ENCODE results near the gene ATP1A3.
A peak's percentile ranks its signal among the peaks of the same experiment; 100 is the strongest.

ATP1A3 gene

GRCh38 chr19:41935760-41936415 is 58.1 kb downstream of the ATP1A3 start:
- Mint-ChIP-seq H3K4me1 (peaks cover 42% of the 10 kb centered on the region), H3K27ac (peak overlapping the region; percentile 47), H3K9me3 (no peaks in the 10 kb centered on the region), H3K36me3 (ENCODE audit: low read depth) (no peaks in the 10 kb centered on the region), H3K4me3 (no peak overlapping the region), H3K27me3 (peaks cover 13% of the 10 kb centered on the region)
- no peak for DNase-seq
- ATAC-seq, result peak; percentile 0

GRCh38 chr19:41934849-41935374 is 59.1 kb downstream of the ATP1A3 start:
- ATAC-seq (peak; percentile 69), DNase-seq (peak; percentile 87)
- Mint-ChIP-seq H3K27me3 (peaks cover 19% of the 10 kb centered on the region), H3K4me1 (peaks cover 48% of the 10 kb centered on the region), H3K4me3 (peak overlapping the region; percentile 27), H3K9me3 (no peaks in the 10 kb centered on the region), H3K36me3 (ENCODE audit: low read depth) (no peaks in the 10 kb centered on the region), H3K27ac (peak overlapping the region; percentile 47)

GRCh38 chr19:41933693-41934426 is 60.2 kb downstream of the ATP1A3 start:
- Mint-ChIP-seq H3K36me3 (ENCODE audit: low read depth) (no peaks in the 10 kb centered on the region), H3K27me3 (peaks cover 20% of the 10 kb centered on the region), H3K4me1 (peaks cover 56% of the 10 kb centered on the region), H3K4me3 (no peak overlapping the region), H3K9me3 (no peaks in the 10 kb centered on the region), H3K27ac (no peak overlapping the region)
- no peak for DNase-seq
- ATAC-seq, result no peak

- Mint-ChIP-seq H3K36me3 (ENCODE audit: low read depth) (no peaks in the 10 kb centered on the region), H3K9me3 (no peaks in the 10 kb centered on the region), H3K27ac (peak overlapping the region; percentile 11), H3K4me1 (peaks cover 58% of the 10 kb centered on the region), H3K4me3 (no peak overlapping the region), H3K27me3 (peaks cover 20% of the 10 kb centered on the region)
- DNase-seq (no peak), ATAC-seq (no peak)
Measured at GRCh38 chr19:41932720-41933332, 61.2 kb downstream of the ATP1A3 start.

GRCh38 chr19:41932259-41932719 is 61.7 kb downstream of the ATP1A3 start:
- Mint-ChIP-seq H3K4me3 (no peak overlapping the region), H3K27me3 (peaks cover 20% of the 10 kb centered on the region), H3K36me3 (ENCODE audit: low read depth) (no peaks in the 10 kb centered on the region), H3K4me1 (peaks cover 54% of the 10 kb centered on the region), H3K9me3 (no peaks in the 10 kb centered on the region), H3K27ac (peak overlapping the region; percentile 11)
- ATAC-seq (no peak), DNase-seq (no peak)

GRCh38 chr19:41930926-41931592 is 63.0 kb downstream of the ATP1A3 start:
- Mint-ChIP-seq H3K27me3 (peaks cover 16% of the 10 kb centered on the region), H3K36me3 (ENCODE audit: low read depth) (no peaks in the 10 kb centered on the region), H3K4me3 (no peak overlapping the region), H3K27ac (no peak overlapping the region), H3K4me1 (peaks cover 45% of the 10 kb centered on the region), H3K9me3 (no peaks in the 10 kb centered on the region)
- no peak for DNase-seq
- no peak for ATAC-seq

GRCh38 chr19:41930322-41930722 is 63.7 kb downstream of the ATP1A3 start:
- ATAC-seq, result no peak
- peak overlapping the region; percentile 24 for H3K4me3 Mint-ChIP-seq
- no peak overlapping the region for H3K27ac Mint-ChIP-seq

GRCh38 chr19:41929536-41930071 is 64.4 kb downstream of the ATP1A3 start:
- H3K27ac Mint-ChIP-seq, result no peak overlapping the region
- peak overlapping the region; percentile 80 for H3K4me3 Mint-ChIP-seq
- no peak for ATAC-seq
- peaks cover 9% of the 10 kb centered on the region for H3K27me3 Mint-ChIP-seq
- H3K4me1 Mint-ChIP-seq, result peaks cover 35% of the 10 kb centered on the region
- no peaks in the 10 kb centered on the region for H3K9me3 Mint-ChIP-seq
- H3K36me3 Mint-ChIP-seq (ENCODE audit: low read depth), result no peaks in the 10 kb centered on the region
- DNase-seq, result no peak

More at GRCh38 chr19:41930322-41930722, 63.7 kb downstream of the ATP1A3 start:
- H3K36me3 Mint-ChIP-seq (ENCODE audit: low read depth), result no peaks in the 10 kb centered on the region
- H3K4me1 Mint-ChIP-seq, result peaks cover 42% of the 10 kb centered on the region
- no peaks in the 10 kb centered on the region for H3K9me3 Mint-ChIP-seq
- DNase-seq, result no peak
- peaks cover 14% of the 10 kb centered on the region for H3K27me3 Mint-ChIP-seq

GRCh38 chr19:41928754-41929535 is 65.1 kb downstream of the ATP1A3 start:
- Mint-ChIP-seq H3K9me3 (no peaks in the 10 kb centered on the region), H3K4me3 (peak overlapping the region; percentile 80)
- no peak for DNase-seq

GRCh38 chr19:41928221-41928683 is 65.8 kb downstream of the ATP1A3 start, which contains the start of gene ERFL:
Gene ERFL, minus strand, starts transcription at chr19:41928449. Its CDS starts 15,530 bp downstream, at chr19:41912919.
- Mint-ChIP-seq H3K36me3 (ENCODE audit: low read depth) (no peaks in the 10 kb centered on the region), H3K4me1 (peaks cover 26% of the 10 kb centered on the region), H3K27me3 (peaks cover 9% of the 10 kb centered on the region), H3K9me3 (no peaks in the 10 kb centered on the region), H3K27ac (peak within 1 kb of the TSS; percentile 68), H3K4me3 (peak within 1 kb of the TSS; percentile 80)
- peak; percentile 51 for ATAC-seq
- DNase-seq, result no peak

More at GRCh38 chr19:41928754-41929535, 65.1 kb downstream of the ATP1A3 start:
- Mint-ChIP-seq H3K27ac (peak overlapping the region; percentile 68), H3K4me1 (peaks cover 30% of the 10 kb centered on the region), H3K36me3 (ENCODE audit: low read depth) (no peaks in the 10 kb centered on the region), H3K27me3 (peaks cover 9% of the 10 kb centered on the region)
- ATAC-seq, result peak; percentile 41

- DNase-seq (no peak), ATAC-seq (no peak)
- Mint-ChIP-seq H3K4me1 (peaks cover 28% of the 10 kb centered on the region), H3K9me3 (no peaks in the 10 kb centered on the region), H3K4me3 (peak overlapping the region; percentile 78), H3K27ac (no peak overlapping the region), H3K27me3 (peaks cover 10% of the 10 kb centered on the region), H3K36me3 (ENCODE audit: low read depth) (no peaks in the 10 kb centered on the region)
Measured at GRCh38 chr19:41927497-41928192, 66.4 kb downstream of the ATP1A3 start.

GRCh38 chr19:41926763-41927496 is 67.1 kb downstream of the ATP1A3 start:
- Mint-ChIP-seq H3K27me3 (peaks cover 15% of the 10 kb centered on the region), H3K4me1 (peaks cover 32% of the 10 kb centered on the region), H3K27ac (no peak overlapping the region), H3K4me3 (no peak overlapping the region), H3K9me3 (no peaks in the 10 kb centered on the region), H3K36me3 (ENCODE audit: low read depth) (no peaks in the 10 kb centered on the region)
- DNase-seq, result no peak
- ATAC-seq, result no peak
